ENCODE results near the gene ARL6IP4.

DNA sequence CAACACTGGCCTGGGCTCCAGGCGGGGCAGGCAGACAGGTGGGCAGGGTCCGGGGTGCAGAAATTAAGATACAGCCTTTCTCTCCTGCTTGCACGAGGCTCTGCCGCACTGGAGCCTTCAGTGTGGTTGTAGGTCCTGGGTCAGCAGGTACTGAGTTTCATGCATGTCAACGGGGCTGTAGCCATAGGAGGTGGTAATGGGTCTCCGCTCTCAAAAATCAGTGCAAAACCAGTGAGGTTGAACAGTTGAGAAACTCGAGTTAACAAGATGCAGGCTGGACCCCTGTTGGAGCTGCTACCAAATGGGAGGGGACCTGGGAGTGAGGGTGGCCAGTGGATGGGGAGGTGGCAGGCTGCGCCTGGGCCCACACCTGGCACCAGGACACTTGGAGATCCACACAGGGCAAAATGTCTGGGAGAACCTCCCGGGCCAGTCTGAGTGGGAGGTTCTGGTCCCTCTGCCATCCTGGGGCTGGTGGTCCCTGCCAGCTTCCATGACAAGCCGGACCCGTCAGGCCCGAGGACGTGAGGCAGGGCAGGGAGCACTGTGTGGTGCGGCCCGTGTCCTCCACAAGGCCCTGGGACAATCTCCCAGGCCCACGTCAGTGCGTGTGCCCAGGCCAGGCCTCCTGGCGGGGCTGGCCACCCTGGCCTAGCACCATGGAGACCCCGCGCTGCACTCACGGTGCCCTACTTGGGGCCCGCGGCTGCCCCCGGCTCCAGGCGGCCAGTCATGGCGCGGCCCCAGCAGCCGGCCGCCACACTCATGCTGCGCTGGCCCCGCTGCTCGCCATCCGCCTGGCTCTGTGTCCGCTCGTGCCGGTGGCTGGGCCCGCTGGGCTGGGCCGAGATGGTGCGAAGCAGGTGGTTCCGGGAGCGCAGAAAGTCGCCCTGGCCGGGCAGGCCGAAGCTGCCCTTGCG lies 5.1 kb downstream of the ARL6IP4 start:
- TF ChIP-seq, protein P1, sequence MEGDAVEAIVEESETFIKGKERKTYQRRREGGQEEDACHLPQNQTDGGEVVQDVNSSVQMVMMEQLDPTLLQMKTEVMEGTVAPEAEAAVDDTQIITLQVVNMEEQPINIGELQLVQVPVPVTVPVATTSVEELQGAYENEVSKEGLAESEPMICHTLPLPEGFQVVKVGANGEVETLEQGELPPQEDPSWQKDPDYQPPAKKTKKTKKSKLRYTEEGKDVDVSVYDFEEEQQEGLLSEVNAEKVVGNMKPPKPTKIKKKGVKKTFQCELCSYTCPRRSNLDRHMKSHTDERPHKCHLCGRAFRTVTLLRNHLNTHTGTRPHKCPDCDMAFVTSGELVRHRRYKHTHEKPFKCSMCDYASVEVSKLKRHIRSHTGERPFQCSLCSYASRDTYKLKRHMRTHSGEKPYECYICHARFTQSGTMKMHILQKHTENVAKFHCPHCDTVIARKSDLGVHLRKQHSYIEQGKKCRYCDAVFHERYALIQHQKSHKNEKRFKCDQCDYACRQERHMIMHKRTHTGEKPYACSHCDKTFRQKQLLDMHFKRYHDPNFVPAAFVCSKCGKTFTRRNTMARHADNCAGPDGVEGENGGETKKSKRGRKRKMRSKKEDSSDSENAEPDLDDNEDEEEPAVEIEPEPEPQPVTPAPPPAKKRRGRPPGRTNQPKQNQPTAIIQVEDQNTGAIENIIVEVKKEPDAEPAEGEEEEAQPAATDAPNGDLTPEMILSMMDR (IDR thresholded peaks at IDR 0.05): no peak
- TF ChIP-seq POLR2A (IDR thresholded peaks at IDR 0.05): no peak

Data from esophagus squamous epithelium (tissue), 4 donors.